ENCODE measurements around the gene CDC42BPA.
"Not testable (repeated sequence)": the region's sequence is repeated elsewhere in the genome, so short reads cannot be mapped to it uniquely, and the experiment has no call there.

Gene CDC42BPA

DNA sequence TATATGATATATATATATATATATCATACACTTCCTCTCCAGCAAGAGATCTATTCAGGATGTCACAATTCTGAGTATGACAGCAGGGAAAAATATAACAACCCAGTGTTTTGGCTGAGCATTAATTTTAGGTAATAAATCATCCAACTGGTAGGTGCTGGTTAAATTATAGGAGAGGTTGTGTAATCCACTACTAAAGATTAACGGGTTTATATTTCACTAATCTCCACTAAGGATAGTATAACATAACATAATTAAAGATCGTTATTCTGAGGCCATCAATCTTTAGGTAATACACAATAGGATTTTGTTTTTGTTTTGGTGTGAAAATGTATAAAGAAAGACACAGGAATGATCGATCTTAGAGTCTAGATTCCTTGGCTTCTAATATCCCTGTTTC lies 276.0 kb downstream of the CDC42BPA start:
- no peak for DNase-seq

GRCh38 chr1:227038401-227038800 lies 279.9 kb downstream of the CDC42BPA start:
- DNase-seq: no peak

- DNase-seq: no peak
Observed at GRCh38 chr1:227037121-227037520, 281.2 kb downstream of the CDC42BPA start.

DNA sequence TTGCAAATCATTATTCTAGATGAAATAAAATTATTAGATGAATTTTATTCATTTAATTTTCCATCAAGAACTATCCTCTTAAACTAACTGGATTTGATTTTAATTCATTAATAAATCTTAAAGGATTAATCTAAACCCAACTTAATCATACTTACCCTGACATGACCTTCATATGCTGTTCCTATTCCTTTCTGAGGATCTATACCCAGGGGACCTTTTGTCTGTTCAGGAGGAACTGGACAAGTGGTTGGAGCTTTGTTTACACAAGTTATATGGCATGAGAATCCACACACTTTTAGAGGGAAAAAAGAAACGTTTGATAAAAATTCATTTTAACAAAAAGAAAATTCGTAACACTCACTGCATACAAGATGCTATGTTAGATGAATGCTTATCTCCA lies 283.0 kb downstream of the CDC42BPA start:
- DNase-seq: no peak

DNA sequence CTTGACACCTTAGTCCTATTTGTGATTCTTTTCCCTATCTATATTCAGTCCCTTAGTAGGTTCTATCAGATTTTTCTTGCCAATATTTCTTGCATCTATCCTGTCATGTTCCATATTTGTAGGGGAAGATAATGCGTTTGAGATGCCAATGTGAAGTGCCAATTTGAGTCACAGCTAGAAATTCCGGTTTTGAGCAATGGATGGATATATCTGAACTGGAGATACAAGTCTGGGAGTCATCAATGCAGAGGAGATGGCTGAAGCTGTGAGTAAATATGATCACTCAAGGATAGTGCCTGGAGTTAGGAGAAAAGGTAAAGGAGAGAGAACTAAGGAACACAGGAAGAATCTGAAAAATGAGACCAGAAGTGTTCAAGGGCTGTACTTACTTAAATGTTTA lies 284.4 kb downstream of the CDC42BPA start:
- DNase-seq: no peak

- DNase-seq: no peak
Observed at GRCh38 chr1:227032396-227032795, 285.9 kb downstream of the CDC42BPA start.

- no peak for DNase-seq
Observed at GRCh38 chr1:227016990-227017389, 301.3 kb downstream of the CDC42BPA start.

GRCh38 chr1:227010645-227011044 lies 307.6 kb downstream of the CDC42BPA start:
- no peak for DNase-seq

DNA sequence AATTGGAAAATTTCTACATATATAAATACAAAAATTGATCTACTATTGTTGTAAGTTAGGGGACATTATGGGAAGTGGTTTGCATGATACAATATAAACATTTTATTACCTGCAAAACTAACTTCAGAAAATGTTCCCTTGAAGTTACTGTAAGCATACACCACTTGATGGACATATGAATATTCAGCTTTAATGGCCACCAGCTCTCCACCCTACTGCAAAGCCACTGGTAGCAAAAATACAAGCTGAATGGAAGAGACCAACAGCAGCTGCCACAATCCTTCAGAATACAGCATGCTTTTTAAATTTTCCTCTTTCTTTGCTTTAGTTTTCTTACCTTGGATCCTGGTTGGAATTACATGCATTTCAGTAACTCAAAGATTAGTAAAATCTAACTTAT lies 308.4 kb downstream of the CDC42BPA start:
- no peak for DNase-seq

DNA sequence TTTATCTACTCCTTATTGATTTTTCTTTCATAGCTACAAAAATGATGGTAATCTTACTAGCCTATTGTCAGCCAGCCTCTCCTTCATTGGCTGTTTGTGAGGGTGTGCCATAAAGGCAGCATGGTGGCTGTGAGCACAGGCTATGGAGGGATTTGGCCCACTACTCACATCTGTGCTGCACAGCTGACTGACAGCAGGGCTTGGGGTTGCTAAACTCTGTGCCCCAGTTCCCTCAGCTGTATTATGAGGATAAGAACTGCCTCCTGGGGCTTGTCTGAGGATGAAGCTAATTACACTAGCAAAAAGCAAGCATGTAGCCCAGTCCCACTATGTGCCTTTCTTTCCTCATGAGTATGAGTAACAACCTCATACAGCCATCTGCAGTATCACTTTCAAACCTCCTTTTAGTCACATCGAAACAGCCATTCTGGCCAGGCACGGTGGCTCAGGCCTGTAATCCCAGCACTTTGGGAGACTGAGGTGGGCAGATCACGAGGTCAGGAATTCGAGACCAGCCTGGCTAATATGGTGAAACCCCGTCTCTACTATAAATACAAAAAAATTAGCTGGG lies 312.0 kb downstream of the CDC42BPA start:
- no peak for DNase-seq

DNA sequence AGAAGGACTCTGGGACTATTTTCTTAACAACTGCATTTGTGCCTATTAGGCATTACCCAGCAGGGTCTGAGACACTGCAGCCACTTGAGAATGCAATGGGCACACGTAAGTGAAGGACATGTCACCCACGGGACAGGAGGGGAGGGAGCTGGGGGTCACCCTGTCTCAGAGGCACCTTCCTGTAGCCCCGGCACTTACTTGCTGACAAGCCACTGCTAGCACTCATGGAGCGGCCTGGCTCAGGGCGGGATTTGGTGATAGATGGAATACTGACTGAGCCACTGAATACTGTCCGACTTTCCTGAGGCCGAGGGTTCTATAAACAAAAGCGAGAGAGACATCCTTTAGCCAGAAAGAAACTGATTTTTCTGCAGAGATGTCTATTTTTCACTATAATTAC lies 313.5 kb downstream of the CDC42BPA start:
- no peak for DNase-seq

GRCh38 chr1:227003165-227003564 lies 315.1 kb downstream of the CDC42BPA start:
- no peak for DNase-seq

DNA sequence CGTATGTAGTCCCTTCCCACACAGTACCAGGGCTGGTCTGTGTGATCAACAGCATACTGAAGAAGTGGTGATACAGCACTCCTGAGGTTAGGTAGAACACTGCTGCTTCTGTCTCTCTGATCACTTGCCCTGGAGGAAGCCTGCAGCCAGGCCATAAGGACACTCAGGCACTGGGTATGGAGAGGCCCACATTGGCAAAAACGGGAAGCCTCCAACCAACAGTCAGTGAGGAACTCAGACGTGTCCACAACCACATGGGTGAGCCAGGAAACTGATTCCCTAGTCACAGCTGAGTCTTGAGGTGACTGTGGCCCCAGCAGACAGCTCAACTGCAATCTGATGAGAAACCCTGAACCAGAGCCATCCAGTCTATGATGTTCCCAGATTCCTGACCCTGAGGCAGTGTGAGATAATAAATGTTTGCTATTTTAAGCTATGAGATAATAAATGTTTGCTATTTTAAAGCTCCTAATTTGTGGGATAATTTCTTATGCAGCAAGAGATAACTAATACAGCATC lies 315.7 kb downstream of the CDC42BPA start:
- no peak for DNase-seq

- not testable (repeated sequence) for DNase-seq
Observed at GRCh38 chr1:226999579-226999978, 318.7 kb downstream of the CDC42BPA start.

GRCh38 chr1:226995365-226996332 lies 322.6 kb downstream of the CDC42BPA start:
- DNase-seq: no peak

DNA sequence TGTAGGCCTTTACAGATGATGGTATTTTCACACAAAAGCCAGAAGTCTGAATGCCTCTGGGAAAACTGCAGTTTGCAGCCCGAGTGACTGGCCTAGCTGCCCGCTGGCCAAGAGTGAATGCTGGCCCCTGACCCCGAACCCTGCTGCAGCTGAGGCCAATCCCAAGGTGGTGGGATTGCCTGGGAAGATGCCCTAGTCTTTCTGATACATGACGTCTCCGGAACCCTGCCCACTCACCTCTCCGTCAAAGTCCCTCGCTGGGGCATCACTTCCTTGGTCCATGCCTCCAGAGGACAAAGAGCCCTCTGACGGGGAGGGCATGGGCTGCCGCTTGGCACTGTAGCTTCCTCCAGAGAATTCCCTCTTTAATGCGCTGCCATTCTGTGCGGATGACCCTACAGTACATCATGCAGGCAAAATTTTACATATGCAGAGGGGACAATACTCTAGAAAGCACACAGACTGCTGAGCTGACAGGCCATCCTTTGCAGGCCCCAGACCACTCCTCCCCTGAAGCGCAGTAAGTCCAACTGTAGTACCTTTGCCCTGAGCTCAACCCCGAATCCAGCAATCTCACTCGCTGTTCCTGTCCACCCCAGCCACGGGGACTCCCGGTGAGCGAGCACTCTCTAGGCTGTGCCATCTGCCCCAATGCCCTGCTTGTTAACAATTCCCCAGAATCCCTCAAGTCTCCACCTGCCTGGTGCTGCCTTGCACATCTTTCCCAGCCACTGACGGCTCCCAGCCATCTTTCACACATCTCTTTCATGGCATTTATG lies 323.5 kb downstream of the CDC42BPA start:
- no peak for DNase-seq

GRCh38 chr1:226993814-226994585 lies 324.3 kb downstream of the CDC42BPA start:
- no peak for DNase-seq

DNA sequence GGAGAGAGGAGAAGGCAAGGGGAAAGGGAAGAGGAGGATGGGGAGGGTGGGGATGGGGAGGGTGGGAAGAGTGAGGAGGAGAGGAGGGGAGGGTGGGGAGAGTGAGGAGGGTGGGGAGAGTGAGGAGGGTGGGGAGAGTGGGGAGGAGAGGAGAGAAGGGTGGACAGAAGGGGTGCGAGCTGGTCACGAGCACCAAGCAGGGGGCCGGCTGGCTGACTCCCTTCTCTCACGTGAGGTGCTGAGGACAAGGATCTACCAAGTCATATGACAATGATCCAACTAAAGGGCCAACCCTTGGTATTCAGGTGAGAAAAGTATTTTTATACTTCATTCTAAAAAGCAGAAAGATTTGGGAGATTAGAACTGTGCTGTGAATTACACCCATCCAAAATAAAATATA lies 326.4 kb downstream of the CDC42BPA start:
- DNase-seq: no peak

DNA sequence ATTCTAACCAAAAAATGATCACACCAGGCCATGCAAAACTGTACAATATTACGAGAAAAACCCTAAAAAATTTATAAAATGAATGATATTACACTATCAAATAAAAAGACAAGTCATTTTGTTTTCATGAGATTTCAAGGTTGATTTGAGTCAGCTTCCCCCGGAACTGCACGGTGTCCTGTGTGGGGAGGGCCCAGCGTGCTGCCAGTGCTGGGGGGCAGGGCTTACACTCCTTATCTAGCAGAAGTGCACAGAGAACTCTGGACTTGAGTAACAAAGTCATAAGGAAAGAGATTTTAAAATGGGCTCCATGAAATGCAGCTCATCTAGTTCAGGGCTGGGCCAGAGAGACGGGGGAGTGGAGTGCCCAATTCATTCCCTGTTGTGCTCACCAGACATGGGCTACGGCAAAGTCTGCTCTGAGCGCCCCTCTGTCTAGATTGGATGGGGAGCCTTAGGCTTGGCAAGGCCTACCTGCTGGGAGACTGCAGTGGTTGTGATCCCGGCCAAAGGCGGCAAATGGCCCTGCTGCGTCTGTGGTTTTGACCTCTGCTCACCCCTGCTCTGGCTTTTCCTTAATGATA lies 328.1 kb downstream of the CDC42BPA start:
- peak; percentile 69 for DNase-seq

GRCh38 chr1:226989085-226989920 lies 329.0 kb downstream of the CDC42BPA start:
- DNase-seq: no peak

- DNase-seq: no peak
Observed at GRCh38 chr1:226988334-226988666, 330.0 kb downstream of the CDC42BPA start.

Measured in CD4-positive, alpha-beta T cell treated with Interleukin-6 for 4 hours (primary cell).